Glutamatergic neuron (in vitro differentiated cells): ENCODE results near the gene CLDN15. TPM values are rescaled to one million over a fixed set of nuclear protein-coding genes. Genes with fewer than 3 reads are reported as not detected.

Experiments used
- DNase-seq: peaks from one replicate; pipeline ENCODE4 v3.0.0; 2022
- H3K27ac Mint-ChIP-seq: one replicate; pipeline ENCODE4 v1.8.0; 2020; ENCODE audit warnings: mild to moderate bottlenecking, mixed read lengths, inconsistent platforms; ENCODE audit not compliant: unreplicated experiment
- H3K27me3 Mint-ChIP-seq: one replicate; pipeline ENCODE4 v1.8.0; 2020; ENCODE audit warnings: mild to moderate bottlenecking, moderate library complexity, mixed read lengths, inconsistent platforms; ENCODE audit not compliant: unreplicated experiment
- H3K36me3 Mint-ChIP-seq: one replicate; pipeline ENCODE4 v1.8.0; 2020; ENCODE audit warnings: mild to moderate bottlenecking, mixed read lengths, inconsistent platforms; ENCODE audit not compliant: unreplicated experiment
- H3K4me1 Mint-ChIP-seq: one replicate; pipeline ENCODE4 v1.8.0; 2020; ENCODE audit warnings: mild to moderate bottlenecking, low read depth, mixed read lengths, inconsistent platforms; ENCODE audit not compliant: unreplicated experiment
- H3K4me3 Mint-ChIP-seq: one replicate; pipeline ENCODE4 v1.8.0; 2020; ENCODE audit warnings: mild to moderate bottlenecking, mixed read lengths, inconsistent platforms; ENCODE audit not compliant: unreplicated experiment
- H3K9me3 Mint-ChIP-seq: one replicate; pipeline ENCODE4 v1.8.0; 2020; ENCODE audit warnings: mild to moderate bottlenecking, moderate library complexity, mixed read lengths, inconsistent platforms; ENCODE audit not compliant: unreplicated experiment
- CTCF ChIP-seq: fragments of 200-600 bp; sonication (generic); IDR thresholded peaks from one replicate; pipeline ENCODE4 v1.5.0; 2021; ENCODE audit not compliant: partially characterized antibody, unreplicated experiment
- total RNA-seq: library from RNA; stranded (reverse); fragmentation: NEBNext Ultra II Directional; extraction: Animal tissue kit (Norgen Biotek cat#: 25700); gene quantifications from one replicate; pipeline ENCODE4 v1.2.1, GENCODE V29; 2021; ENCODE audit not compliant: unreplicated experiment

The CLDN15 gene
- total RNA-seq, 1 donor from 2014 or later, result 9.4 TPM

GRCh38 chr7:101186194-101186593, 51.4 kb downstream of the CLDN15 start:
- H3K27me3 Mint-ChIP-seq, result peaks cover 2% of the 10 kb centered on the region
- peaks cover 5% of the 10 kb centered on the region for H3K9me3 Mint-ChIP-seq
- H3K4me1 Mint-ChIP-seq, result no peaks in the 10 kb centered on the region
- no peak for TF ChIP-seq CTCF
- H3K36me3 Mint-ChIP-seq, result no peaks in the 10 kb centered on the region
- DNase-seq, result no peak
- no peak overlapping the region for H3K27ac Mint-ChIP-seq
- H3K4me3 Mint-ChIP-seq, result no peak overlapping the region

GRCh38 chr7:101185258-101185839, 52.3 kb downstream of the CLDN15 start:
- Mint-ChIP-seq H3K27me3 (peaks cover 2% of the 10 kb centered on the region), H3K27ac (no peak overlapping the region), H3K4me3 (no peak overlapping the region), H3K4me1 (no peaks in the 10 kb centered on the region), H3K36me3 (no peaks in the 10 kb centered on the region), H3K9me3 (peaks cover 5% of the 10 kb centered on the region)
- no peak for TF ChIP-seq CTCF
- DNase-seq, result no peak

Other genes starting within 250 kb of the CLDN15 start
- gene MUC17, start 217.7 kb downstream of the CLDN15 start, total RNA-seq, result not detected
- 0.61 TPM for gene TRIM56, start 152.3 kb downstream of the CLDN15 start, total RNA-seq
- gene SERPINE1, start 110.7 kb downstream of the CLDN15 start, total RNA-seq, result not detected
- gene AP1S1, start 83.3 kb downstream of the CLDN15 start, total RNA-seq, result 50.4 TPM
- gene VGF, start 72.2 kb downstream of the CLDN15 start, total RNA-seq, result 8.4 TPM
- 2.4 TPM for gene NAT16, start 57.5 kb downstream of the CLDN15 start, total RNA-seq
- not detected for gene MOGAT3, start 36.8 kb downstream of the CLDN15 start, total RNA-seq
- gene PLOD3, start 20.2 kb downstream of the CLDN15 start, total RNA-seq, result 47.1 TPM
- 60.8 TPM for gene ZNHIT1, start 19.6 kb downstream of the CLDN15 start, total RNA-seq
- gene FIS1, start 7.3 kb upstream of the CLDN15 start, total RNA-seq, result 128 TPM
- 20.9 TPM for gene IFT22, start 84.0 kb upstream of the CLDN15 start, total RNA-seq
- gene COL26A1, start 125.1 kb upstream of the CLDN15 start, total RNA-seq, result 66.2 TPM